ENCODE results near the gene C1orf21.

DNA sequence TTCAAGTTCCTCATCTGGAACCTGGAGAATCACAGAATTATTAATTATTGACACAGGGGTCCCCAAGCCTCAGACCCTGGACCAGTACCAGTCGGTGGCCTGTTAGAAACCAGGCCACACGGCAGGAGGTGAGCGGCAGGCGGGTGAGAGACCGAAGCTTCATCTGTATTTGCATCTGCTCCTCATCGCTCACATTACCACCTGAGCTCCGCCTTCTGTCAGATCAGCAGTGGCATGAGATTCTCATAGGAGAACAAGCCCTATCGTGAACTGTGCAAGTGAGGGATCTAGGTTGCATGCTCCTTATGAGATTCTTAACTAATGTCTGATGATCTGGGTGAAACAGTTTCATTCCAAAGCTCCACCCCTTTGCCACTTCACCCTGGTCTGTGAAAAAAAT, 125.9 kb downstream of the C1orf21 start:
- TF ChIP-seq, protein P1, sequence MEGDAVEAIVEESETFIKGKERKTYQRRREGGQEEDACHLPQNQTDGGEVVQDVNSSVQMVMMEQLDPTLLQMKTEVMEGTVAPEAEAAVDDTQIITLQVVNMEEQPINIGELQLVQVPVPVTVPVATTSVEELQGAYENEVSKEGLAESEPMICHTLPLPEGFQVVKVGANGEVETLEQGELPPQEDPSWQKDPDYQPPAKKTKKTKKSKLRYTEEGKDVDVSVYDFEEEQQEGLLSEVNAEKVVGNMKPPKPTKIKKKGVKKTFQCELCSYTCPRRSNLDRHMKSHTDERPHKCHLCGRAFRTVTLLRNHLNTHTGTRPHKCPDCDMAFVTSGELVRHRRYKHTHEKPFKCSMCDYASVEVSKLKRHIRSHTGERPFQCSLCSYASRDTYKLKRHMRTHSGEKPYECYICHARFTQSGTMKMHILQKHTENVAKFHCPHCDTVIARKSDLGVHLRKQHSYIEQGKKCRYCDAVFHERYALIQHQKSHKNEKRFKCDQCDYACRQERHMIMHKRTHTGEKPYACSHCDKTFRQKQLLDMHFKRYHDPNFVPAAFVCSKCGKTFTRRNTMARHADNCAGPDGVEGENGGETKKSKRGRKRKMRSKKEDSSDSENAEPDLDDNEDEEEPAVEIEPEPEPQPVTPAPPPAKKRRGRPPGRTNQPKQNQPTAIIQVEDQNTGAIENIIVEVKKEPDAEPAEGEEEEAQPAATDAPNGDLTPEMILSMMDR (conservative IDR thresholded peaks at IDR 0.05; ENCODE audit: low read length) = no peak
- no peak for TF ChIP-seq EZH2phosphoT487 (IDR thresholded peaks at IDR 0.05; ENCODE audit: borderline replicate concordance)
